OCI-LY7 (cell line): Measurements from ENCODE around the gene CST7. TPM values are rescaled to one million over a fixed set of nuclear protein-coding genes. Genes with fewer than 3 reads are reported as not detected.

Source experiments
- BruUV-seq: library from RNA; stranded (reverse); fragments of 400-500 nt; replicated peaks from 2 replicates; lab custom pipeline; 2021; lab: Mats Ljungman, UMichigan
- CTCF ChIA-PET: fragments of 300-600 bp; sonication (Branson Sonifier 250); formaldehyde crosslinking; loops from one replicate; lab custom pipeline; 2022; ENCODE audit warnings: antibody characterized with exemption; ENCODE audit not compliant: unreplicated experiment; lab: Charles Lee
- POLR2A ChIA-PET: fragments of 300-600 bp; sonication (Branson Sonifier 250); formaldehyde crosslinking; loops from one replicate; lab custom pipeline; 2022; ENCODE audit warnings: antibody characterized with exemption; lab: Charles Lee
- DNase-seq: peaks from one replicate; pipeline ENCODE4 v3.0.0-alpha.2; 2015; ENCODE audit warnings: low spot score
- H2AFZ ChIP-seq: fragments of 200-600 bp; sonication (generic), shearing (Covaris generic); 2 replicates; pipeline ENCODE4 v1.6.1; 2014; ENCODE audit warnings: mild to moderate bottlenecking, antibody characterized with exemption, low read length, moderate library complexity
- H3K27ac ChIP-seq: fragments of 200-600 bp; sonication (generic); 2 replicates; pipeline ENCODE4 v1.5.1; 2014; ENCODE audit warnings: mixed run types, low read depth, mild to moderate bottlenecking, moderate library complexity, low read length, inconsistent platforms; ENCODE audit not compliant: poor library complexity, severe bottlenecking
- H3K36me3 ChIP-seq: fragments of 200-600 bp; sonication (generic); 2 replicates; pipeline ENCODE4 v1.6.1; 2014; ENCODE audit warnings: mild to moderate bottlenecking, antibody characterized with exemption, low read length, moderate library complexity, mixed read lengths; ENCODE audit not compliant: insufficient read depth
- H3K4me1 ChIP-seq: fragments of 200-600 bp; sonication (generic); 2 replicates; pipeline ENCODE4 v1.5.1; 2014; ENCODE audit warnings: mild to moderate bottlenecking, low read length; ENCODE audit not compliant: insufficient read depth, poor library complexity, severe bottlenecking
- H3K4me2 ChIP-seq: fragments of 200-600 bp; sonication (generic); 2 replicates; pipeline ENCODE4 v1.6.1; 2014; ENCODE audit warnings: mild to moderate bottlenecking, low read length
- H3K4me3 ChIP-seq: fragments of 200-600 bp; sonication (generic); 2 replicates; pipeline ENCODE4 v1.5.1; 2014; ENCODE audit warnings: mild to moderate bottlenecking, low read depth, low read length; ENCODE audit not compliant: poor library complexity, severe bottlenecking
- H3K79me2 ChIP-seq: fragments of 200-600 bp; sonication (generic); 2 replicates; pipeline ENCODE4 v1.6.1; 2016; ENCODE audit warnings: low read depth, mild to moderate bottlenecking, low read length, moderate library complexity, mixed read lengths; ENCODE audit not compliant: insufficient read depth
- H3K9me2 ChIP-seq: fragments of 200-600 bp; sonication (generic); 2 replicates; pipeline ENCODE4 v1.6.1; 2016; ENCODE audit warnings: mild to moderate bottlenecking, low read length, mixed read lengths; ENCODE audit not compliant: insufficient read depth
- H3K9me3 ChIP-seq: fragments of 200-600 bp; sonication (generic); 2 replicates; pipeline ENCODE4 v1.6.1; 2014; ENCODE audit warnings: mild to moderate bottlenecking, mixed run types, low read length, mixed read lengths
- H4K20me1 ChIP-seq: fragments of 200-600 bp; sonication (generic); 2 replicates; pipeline ENCODE4 v1.6.1; 2014; ENCODE audit warnings: mild to moderate bottlenecking, antibody characterized with exemption, low read length, moderate library complexity, mixed read lengths; ENCODE audit not compliant: insufficient read depth
- EZH2phosphoT487 ChIP-seq: fragments of 200-600 bp; sonication (generic); IDR thresholded peaks from 2 replicates; pipeline ENCODE4 v1.6.1; 2018; ENCODE audit warnings: low read depth, borderline replicate concordance, mild to moderate bottlenecking, mixed run types, antibody characterized with exemption, low read length, moderate library complexity, mixed read lengths
- intact Hi-C: fragments of 100-400 bp; cut with micrococcal nuclease; formaldehyde crosslinking; loops from one replicate; pipeline ENCODE4 v1.10.0; 2022; ENCODE audit not compliant: unreplicated experiment
- total RNA-seq, 2 experiments: library from RNA; depleted of rRNA in 1 of 2; stranded (reverse); fragments of >200 nt in 1 of 2; shearing (Covaris generic) in 1 of 2; gene quantifications; 2 replicates each; pipeline ENCODE4 v1.2.3, GENCODE V29; 2014 to 2022
- TF ChIP-seq, protein P1 (sequence below): fragments of 200-600 bp; sonication (generic); conservative IDR thresholded peaks from 2 replicates; pipeline ENCODE4 v1.5.1; 2014; ENCODE audit warnings: mild to moderate bottlenecking, antibody characterized with exemption, low read length, moderate library complexity, mixed read lengths

Gene CST7
- total RNA-seq, 2 experiments from 2014 or later: not detected

DNA sequence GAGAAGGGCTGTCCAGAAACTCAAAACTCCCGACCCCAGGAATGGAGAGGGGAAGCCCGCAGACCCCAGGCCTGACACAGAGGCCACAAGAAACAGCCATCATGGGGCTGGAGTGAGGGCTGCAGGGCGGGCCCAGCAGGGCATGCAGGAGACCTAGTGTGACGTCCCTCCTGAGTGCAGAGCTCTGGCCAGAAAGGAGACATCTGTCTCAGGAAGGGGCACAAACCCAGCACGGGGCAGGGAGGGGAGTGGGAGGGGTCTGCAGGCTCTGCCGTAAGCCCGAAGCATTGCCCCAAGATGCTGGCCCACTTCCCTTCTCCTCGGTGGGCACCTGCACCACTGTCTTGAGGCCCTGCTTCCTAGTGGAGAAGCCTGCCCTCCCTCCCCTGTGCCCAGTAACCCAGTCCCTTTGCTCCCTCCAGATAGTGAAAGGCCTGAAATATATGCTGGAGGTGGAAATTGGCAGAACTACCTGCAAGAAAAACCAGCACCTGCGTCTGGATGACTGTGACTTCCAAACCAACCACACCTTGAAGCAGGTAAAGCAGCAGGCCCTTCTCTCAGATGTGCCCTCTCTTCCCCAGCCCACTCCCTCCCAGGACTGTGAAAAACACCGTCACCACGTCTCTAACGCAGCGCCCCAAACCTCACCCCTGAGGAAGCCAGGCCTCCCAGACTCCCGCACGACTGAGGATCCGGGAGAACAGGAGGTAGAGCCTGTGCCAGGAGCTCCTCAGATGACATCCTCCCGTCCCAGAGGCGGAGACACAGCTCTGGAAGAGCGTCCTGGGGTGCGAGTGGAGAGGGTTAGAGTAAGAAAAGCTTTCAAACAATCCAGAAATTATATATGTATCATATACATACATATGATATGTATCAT, 9.7 kb downstream of the CST7 start:
- H3K9me3 ChIP-seq: no peaks in the 10 kb centered on the region
- no peak for DNase-seq
- no peaks in the 10 kb centered on the region for H4K20me1 ChIP-seq
- no peak overlapping the region for H3K4me2 ChIP-seq
- peaks cover 18% of the 10 kb centered on the region; the same call in 1 of the 2 replicates for H3K36me3 ChIP-seq
- no peak overlapping the region for H2AFZ ChIP-seq
- no TSS peak for BruUV-seq
- no peak overlapping the region for H3K4me3 ChIP-seq
- ChIA-PET POLR2A (no interaction called here), CTCF (no interaction called here)
- peaks cover 9% of the 10 kb centered on the region for H3K4me1 ChIP-seq
- no peak overlapping the region for H3K27ac ChIP-seq
- TF ChIP-seq, protein P1, sequence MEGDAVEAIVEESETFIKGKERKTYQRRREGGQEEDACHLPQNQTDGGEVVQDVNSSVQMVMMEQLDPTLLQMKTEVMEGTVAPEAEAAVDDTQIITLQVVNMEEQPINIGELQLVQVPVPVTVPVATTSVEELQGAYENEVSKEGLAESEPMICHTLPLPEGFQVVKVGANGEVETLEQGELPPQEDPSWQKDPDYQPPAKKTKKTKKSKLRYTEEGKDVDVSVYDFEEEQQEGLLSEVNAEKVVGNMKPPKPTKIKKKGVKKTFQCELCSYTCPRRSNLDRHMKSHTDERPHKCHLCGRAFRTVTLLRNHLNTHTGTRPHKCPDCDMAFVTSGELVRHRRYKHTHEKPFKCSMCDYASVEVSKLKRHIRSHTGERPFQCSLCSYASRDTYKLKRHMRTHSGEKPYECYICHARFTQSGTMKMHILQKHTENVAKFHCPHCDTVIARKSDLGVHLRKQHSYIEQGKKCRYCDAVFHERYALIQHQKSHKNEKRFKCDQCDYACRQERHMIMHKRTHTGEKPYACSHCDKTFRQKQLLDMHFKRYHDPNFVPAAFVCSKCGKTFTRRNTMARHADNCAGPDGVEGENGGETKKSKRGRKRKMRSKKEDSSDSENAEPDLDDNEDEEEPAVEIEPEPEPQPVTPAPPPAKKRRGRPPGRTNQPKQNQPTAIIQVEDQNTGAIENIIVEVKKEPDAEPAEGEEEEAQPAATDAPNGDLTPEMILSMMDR: no peak
- TF ChIP-seq EZH2phosphoT487: no peak
- no peaks in the 10 kb centered on the region for H3K9me2 ChIP-seq
- no peaks in the 10 kb centered on the region for H3K79me2 ChIP-seq
- intact Hi-C loops: no loop called here

DNA sequence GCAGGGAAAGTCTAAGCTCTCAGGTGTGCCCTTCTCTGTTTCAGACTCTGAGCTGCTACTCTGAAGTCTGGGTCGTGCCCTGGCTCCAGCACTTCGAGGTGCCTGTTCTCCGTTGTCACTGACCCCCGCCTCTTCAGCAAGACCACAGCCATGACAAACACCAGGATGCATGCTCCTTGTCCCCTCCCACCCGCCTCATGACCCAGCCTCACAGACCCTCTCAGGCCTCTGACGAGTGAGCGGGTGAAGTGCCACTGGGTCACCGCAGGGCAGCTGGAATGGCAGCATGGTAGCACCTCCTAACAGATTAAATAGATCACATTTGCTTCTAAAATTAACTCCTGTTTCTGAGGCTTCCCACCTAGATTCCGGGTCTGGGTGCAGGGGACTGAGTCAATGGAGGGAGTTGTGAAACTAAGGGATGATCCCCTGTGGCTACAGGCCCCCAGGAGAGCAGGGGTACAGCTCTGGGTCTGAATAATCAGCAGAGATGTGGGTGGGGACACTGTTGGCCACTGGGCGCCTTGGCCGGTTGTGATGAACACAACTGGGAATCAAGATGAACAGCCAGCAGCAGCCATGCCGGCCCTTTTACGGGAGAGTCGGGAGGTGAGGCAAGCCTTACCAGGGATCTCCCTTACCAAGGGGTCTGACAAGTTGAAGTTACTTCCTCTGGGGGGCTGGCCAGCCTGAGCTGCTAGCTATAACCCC, 10.7 kb downstream of the CST7 start:
- H3K4me1 ChIP-seq: peaks cover 9% of the 10 kb centered on the region
- no peak for DNase-seq
- H3K9me2 ChIP-seq: no peaks in the 10 kb centered on the region
- H3K79me2 ChIP-seq: no peaks in the 10 kb centered on the region
- no peak overlapping the region for H2AFZ ChIP-seq
- TF ChIP-seq, protein P1: no peak
- TF ChIP-seq EZH2phosphoT487: no peak
- no peak overlapping the region for H3K4me2 ChIP-seq
- H3K4me3 ChIP-seq: no peak overlapping the region
- no peaks in the 10 kb centered on the region for H4K20me1 ChIP-seq
- H3K27ac ChIP-seq: no peak overlapping the region
- POLR2A ChIA-PET: no interaction called here
- intact Hi-C loops: no loop called here
- H3K36me3 ChIP-seq: peaks cover 20% of the 10 kb centered on the region; the same call in 1 of the 2 replicates
- BruUV-seq: no TSS peak
- CTCF ChIA-PET: no interaction called here
- H3K9me3 ChIP-seq: no peaks in the 10 kb centered on the region
